Activated T-helper 1 cell treated with anti-CD3 and anti-CD28 coated beads, Interleukin-12 subunit alpha, Interleukin-12 subunit beta, Interleukin-2, Interleukin-4 antibody, amounts not matched to agents 30 ng/mL and 10 ng/mL and 1 ng/mL, durations not matched to agents 14 hours and 24 hours and 36 hours (primary cell): ENCODE data around the gene LLGL2. TPM values are rescaled to one million over a fixed set of nuclear protein-coding genes. Genes with fewer than 3 reads are reported as not detected.
A peak's percentile ranks its signal among the peaks of the same experiment; 100 is the strongest.

Experiments used
- DNase-seq: peaks from one replicate; pipeline ENCODE4 v3.0.0; 2021; ENCODE audit warnings: low spot score
- H3K27ac Mint-ChIP-seq: one replicate; pipeline ENCODE4 v1.8.0; 2021; ENCODE audit warnings: mild to moderate bottlenecking, mixed read lengths
- H3K27me3 Mint-ChIP-seq: one replicate; pipeline ENCODE4 v1.8.0; 2022; ENCODE audit warnings: mild to moderate bottlenecking, moderate library complexity, mixed read lengths; ENCODE audit not compliant: insufficient read depth
- H3K36me3 Mint-ChIP-seq: one replicate; pipeline ENCODE4 v1.8.0; 2021; ENCODE audit warnings: low read depth, mixed read lengths
- H3K4me1 Mint-ChIP-seq: one replicate; pipeline ENCODE4 v1.8.0; 2021; ENCODE audit warnings: low read depth, mixed read lengths
- H3K4me3 Mint-ChIP-seq: one replicate; pipeline ENCODE4 v1.8.0; 2021; ENCODE audit warnings: mild to moderate bottlenecking, moderate library complexity, mixed read lengths
- H3K9me3 Mint-ChIP-seq: one replicate; pipeline ENCODE4 v1.8.0; 2021; ENCODE audit warnings: mixed read lengths
- intact Hi-C: fragments of 100-400 bp; cut with micrococcal nuclease; formaldehyde crosslinking; loops from one replicate; pipeline ENCODE4 v1.15.1; 2024
- total RNA-seq: library from RNA; stranded (reverse); gene quantifications from 2 replicates; pipeline ENCODE4 v1.2.3, GENCODE V29; 2022

The LLGL2 gene
- total RNA-seq, 1 donor from 2014 or later, result 8.2 TPM

GRCh38 chr17:75614556-75615270, 89.2 kb downstream of the LLGL2 start:
- Mint-ChIP-seq H3K4me3 (no peak overlapping the region), H3K27me3 (no peaks in the 10 kb centered on the region), H3K9me3 (no peaks in the 10 kb centered on the region), H3K27ac (no peak overlapping the region), H3K4me1 (no peaks in the 10 kb centered on the region), H3K36me3 (no peaks in the 10 kb centered on the region)
- DNase-seq, result no peak
- intact Hi-C loops, result no loop called here

GRCh38 chr17:75615301-75615700, 89.8 kb downstream of the LLGL2 start:
- H3K27me3 Mint-ChIP-seq, result no peaks in the 10 kb centered on the region
- no peak overlapping the region for H3K4me3 Mint-ChIP-seq
- H3K27ac Mint-ChIP-seq, result no peak overlapping the region
- H3K36me3 Mint-ChIP-seq, result no peaks in the 10 kb centered on the region
- no peak for DNase-seq
- no peaks in the 10 kb centered on the region for H3K9me3 Mint-ChIP-seq
- H3K4me1 Mint-ChIP-seq, result no peaks in the 10 kb centered on the region
- intact Hi-C loops, result no loop called here

- no peaks in the 10 kb centered on the region for H3K4me1 Mint-ChIP-seq
- no peaks in the 10 kb centered on the region for H3K27me3 Mint-ChIP-seq
- H3K9me3 Mint-ChIP-seq, result no peaks in the 10 kb centered on the region
- no peaks in the 10 kb centered on the region for H3K36me3 Mint-ChIP-seq
- H3K4me3 Mint-ChIP-seq, result no peak overlapping the region
- DNase-seq, result no peak
- H3K27ac Mint-ChIP-seq, result no peak overlapping the region
- intact Hi-C loops, result no loop called here
Observed at GRCh38 chr17:75616521-75617122, 91.1 kb downstream of the LLGL2 start.

GRCh38 chr17:75617218-75617617, 91.7 kb downstream of the LLGL2 start:
- Mint-ChIP-seq H3K4me1 (no peaks in the 10 kb centered on the region), H3K4me3 (no peak overlapping the region), H3K27me3 (no peaks in the 10 kb centered on the region), H3K9me3 (no peaks in the 10 kb centered on the region), H3K36me3 (no peaks in the 10 kb centered on the region), H3K27ac (no peak overlapping the region)
- DNase-seq, result no peak
- intact Hi-C loops, result no loop called here

GRCh38 chr17:75617675-75618074, 92.2 kb downstream of the LLGL2 start:
- intact Hi-C loops, result no loop called here
- Mint-ChIP-seq H3K27ac (no peak overlapping the region), H3K4me1 (no peaks in the 10 kb centered on the region), H3K9me3 (no peaks in the 10 kb centered on the region), H3K4me3 (no peak overlapping the region), H3K27me3 (no peaks in the 10 kb centered on the region), H3K36me3 (no peaks in the 10 kb centered on the region)
- DNase-seq, result no peak

- Mint-ChIP-seq H3K4me3 (no peak overlapping the region), H3K27me3 (no peaks in the 10 kb centered on the region), H3K36me3 (no peaks in the 10 kb centered on the region), H3K27ac (no peak overlapping the region), H3K9me3 (no peaks in the 10 kb centered on the region), H3K4me1 (no peaks in the 10 kb centered on the region)
- no peak for DNase-seq
- intact Hi-C loops, result no loop called here
Observed at GRCh38 chr17:75619506-75620431, 94.3 kb downstream of the LLGL2 start.

GRCh38 chr17:75621489-75621888, 96.0 kb downstream of the LLGL2 start:
- H3K4me3 Mint-ChIP-seq, result no peak overlapping the region
- DNase-seq, result no peak
- H3K36me3 Mint-ChIP-seq, result no peaks in the 10 kb centered on the region
- intact Hi-C loops, result no loop called here
- no peaks in the 10 kb centered on the region for H3K27me3 Mint-ChIP-seq
- H3K4me1 Mint-ChIP-seq, result no peaks in the 10 kb centered on the region
- H3K9me3 Mint-ChIP-seq, result no peaks in the 10 kb centered on the region
- no peak overlapping the region for H3K27ac Mint-ChIP-seq

- H3K27me3 Mint-ChIP-seq, result no peaks in the 10 kb centered on the region
- H3K27ac Mint-ChIP-seq, result peak overlapping the region; percentile 19
- no peaks in the 10 kb centered on the region for H3K4me1 Mint-ChIP-seq
- H3K4me3 Mint-ChIP-seq, result no peak overlapping the region
- no peak for DNase-seq
- no peaks in the 10 kb centered on the region for H3K36me3 Mint-ChIP-seq
- intact Hi-C loops, result no loop called here
- no peaks in the 10 kb centered on the region for H3K9me3 Mint-ChIP-seq
Observed at GRCh38 chr17:75622076-75622475, 96.6 kb downstream of the LLGL2 start.

- Mint-ChIP-seq H3K4me3 (no peak overlapping the region), H3K27ac (no peak overlapping the region), H3K27me3 (no peaks in the 10 kb centered on the region), H3K36me3 (no peaks in the 10 kb centered on the region), H3K4me1 (no peaks in the 10 kb centered on the region), H3K9me3 (no peaks in the 10 kb centered on the region)
- intact Hi-C loops, result no loop called here
- DNase-seq, result no peak
Observed at GRCh38 chr17:75622771-75623273, 97.3 kb downstream of the LLGL2 start.

- H3K9me3 Mint-ChIP-seq, result no peaks in the 10 kb centered on the region
- no peaks in the 10 kb centered on the region for H3K36me3 Mint-ChIP-seq
- H3K27ac Mint-ChIP-seq, result no peak overlapping the region
- intact Hi-C loops, result no loop called here
- no peak overlapping the region for H3K4me3 Mint-ChIP-seq
- no peak for DNase-seq
- H3K4me1 Mint-ChIP-seq, result no peaks in the 10 kb centered on the region
- no peaks in the 10 kb centered on the region for H3K27me3 Mint-ChIP-seq
Observed at GRCh38 chr17:75623386-75623785, 97.9 kb downstream of the LLGL2 start.

- Mint-ChIP-seq H3K4me1 (no peaks in the 10 kb centered on the region), H3K27ac (no peak overlapping the region), H3K36me3 (no peaks in the 10 kb centered on the region), H3K4me3 (no peak overlapping the region), H3K9me3 (no peaks in the 10 kb centered on the region), H3K27me3 (no peaks in the 10 kb centered on the region)
- DNase-seq, result no peak
- intact Hi-C loops, result no loop called here
Observed at GRCh38 chr17:75624021-75624420, 98.5 kb downstream of the LLGL2 start.
